SK-N-SH (cell line): ENCODE data around the gene ASB5. TPM values are rescaled to one million over a fixed set of nuclear protein-coding genes. Genes with fewer than 3 reads are reported as not detected.

Source experiments
- CTCF ChIA-PET: fragments of 300-600, 350-600 bp; formaldehyde crosslinking; extraction: SDS; loops from one replicate; lab custom pipeline; 2021; lab: Yijun Ruan, JAX
- POLR2A ChIA-PET: fragments of 350-600 bp; sonication (Branson Sonifier 250); formaldehyde crosslinking; extraction: SDS; loops from one replicate; lab custom pipeline; 2020; ENCODE audit warnings: antibody characterized with exemption, inconsistent platforms; lab: Yijun Ruan, JAX
- DNase-seq: peaks from one replicate; pipeline ENCODE4 v3.0.0; 2012
- H2AFZ ChIP-seq: fragments of 200-600 bp; sonication (generic); 2 replicates; pipeline ENCODE4 v1.8.1; 2016; ENCODE audit warnings: antibody characterized with exemption, mild to moderate bottlenecking, low read depth
- H3F3A ChIP-seq: fragments of 200-600 bp; sonication (generic); replicated peaks from 2 replicates; pipeline ENCODE3; 2016; ENCODE audit warnings: antibody characterized with exemption, mild to moderate bottlenecking; ENCODE audit not compliant: insufficient read depth
- H3K27ac ChIP-seq, 2 experiments: fragments of 200-500 bp in 1 of 2; fragments of 200-600 bp in 1 of 2; sonication (Bioruptor generic) in 1 of 2; sonication (generic), shearing (Covaris generic) in 1 of 2; 2 replicates each; pipeline versions ENCODE4 v1.5.1 to v1.6.1; 2014 to 2016; ENCODE audit warnings: low read depth in 2 of 2, inconsistent platforms in 1 of 2, low read length in 1 of 2, mild to moderate bottlenecking in 1 of 2, mixed read lengths in 1 of 2
- H3K27me3 ChIP-seq: fragments of 200-600 bp; sonication (generic), shearing (Covaris generic); 2 replicates; pipeline ENCODE4 v1.6.1; 2016; ENCODE audit warnings: mixed run types; ENCODE audit not compliant: insufficient read depth
- H3K36me3 ChIP-seq, 2 experiments: fragments of 200-500 bp in 1 of 2; fragments of 200-600 bp in 1 of 2; sonication (Bioruptor generic) in 1 of 2; sonication (generic) in 1 of 2; replicated peaks in 1 of 2; 2 replicates each; pipeline versions ENCODE3 to v1.5.1; 2014 to 2016; ENCODE audit warnings: low read length in 1 of 2, mild to moderate bottlenecking in 1 of 2; ENCODE audit not compliant: insufficient read depth in 2 of 2, control insufficient read depth in 1 of 2
- H3K4me1 ChIP-seq, 2 experiments: fragments of 200-500 bp in 1 of 2; fragments of 200-600 bp in 1 of 2; sonication (Bioruptor generic) in 1 of 2; sonication (generic), shearing (Covaris generic) in 1 of 2; 2 replicates each; pipeline versions ENCODE4 v1.5.1 to v1.6.1; 2014 to 2016; ENCODE audit warnings: low read depth in 1 of 2, low read length in 1 of 2, mixed run types in 1 of 2; ENCODE audit not compliant: insufficient read depth in 2 of 2, control insufficient read depth in 1 of 2
- H3K4me2 ChIP-seq: fragments of 200-600 bp; sonication (generic), shearing (Covaris generic); 2 replicates; pipeline ENCODE4 v1.6.1; 2017; ENCODE audit warnings: mixed run types
- H3K4me3 ChIP-seq, 2 experiments: fragments of 200-500 bp in 1 of 2; fragments of 200-600 bp in 1 of 2; sonication (Bioruptor generic) in 1 of 2; sonication (generic), shearing (Covaris generic) in 1 of 2; 2 replicates each; pipeline versions ENCODE4 v1.5.1 to v1.8.1; 2014 to 2016; ENCODE audit warnings: low read depth in 2 of 2, inconsistent platforms in 1 of 2, low read length in 1 of 2, mild to moderate bottlenecking in 1 of 2, mixed read lengths in 1 of 2, moderate library complexity in 1 of 2
- H3K79me2 ChIP-seq: fragments of 200-600 bp; sonication (generic); 2 replicates; pipeline ENCODE4 v1.8.1; 2017; ENCODE audit warnings: mild to moderate bottlenecking; ENCODE audit not compliant: insufficient read depth
- H3K9ac ChIP-seq: fragments of 200-600 bp; sonication (generic); 2 replicates; pipeline ENCODE4 v1.6.1; 2017; ENCODE audit warnings: mixed run types
- H3K9me2 ChIP-seq: fragments of 200-600 bp; sonication (generic); 2 replicates; pipeline ENCODE4 v1.6.1; 2017; ENCODE audit warnings: mixed run types
- H3K9me3 ChIP-seq: fragments of 200-600 bp; sonication (generic); 2 replicates; pipeline ENCODE4 v1.6.1; 2017; ENCODE audit warnings: mixed run types, mild to moderate bottlenecking, moderate library complexity
- H4K20me1 ChIP-seq: fragments of 200-600 bp; sonication (generic); 2 replicates; pipeline ENCODE4 v1.6.1; 2017; ENCODE audit warnings: mild to moderate bottlenecking, mixed run types; ENCODE audit not compliant: insufficient read depth
- CHD2 ChIP-seq: fragments of 150-350 bp; IDR thresholded peaks from 2 replicates; pipeline ENCODE4 v1.6.1; 2018; ENCODE audit warnings: low read length; ENCODE audit not compliant: partially characterized antibody
- ELF1 ChIP-seq: IDR thresholded peaks from 2 replicates; pipeline ENCODE4 v1.4.0; 2012
- EP300 ChIP-seq, 2 experiments: IDR thresholded peaks; 2 replicates each; pipeline versions ENCODE4 v1.4.0 to v1.6.1; 2012; ENCODE audit warnings: borderline replicate concordance in 1 of 2, low read depth in 1 of 2, low read length in 1 of 2
- EZH2phosphoT487 ChIP-seq: fragments of 200-600 bp; sonication (generic); IDR thresholded peaks from 2 replicates; pipeline ENCODE4 v1.6.1; 2017; ENCODE audit warnings: low read depth, mixed run types, mild to moderate bottlenecking, antibody characterized with exemption, moderate library complexity, borderline replicate concordance
- FOSL2 ChIP-seq: IDR thresholded peaks from 2 replicates; pipeline ENCODE4 v1.4.0; 2012; ENCODE audit warnings: low read depth, mild to moderate bottlenecking, moderate library complexity, borderline replicate concordance
- FOXJ3 ChIP-seq: sonication (generic); formaldehyde crosslinking; IDR thresholded peaks from 2 replicates; pipeline ENCODE4 v1.5.1; 2020; ENCODE audit warnings: mild to moderate bottlenecking, missing genetic modification reagents
- FOXM1 ChIP-seq: IDR thresholded peaks from 2 replicates; pipeline ENCODE4 v1.4.0; 2012; ENCODE audit warnings: low read depth, mild to moderate bottlenecking
- GABPA ChIP-seq: IDR thresholded peaks from 2 replicates; pipeline ENCODE4 v1.4.0; 2012; ENCODE audit warnings: low read depth, mild to moderate bottlenecking
- GATA2 ChIP-seq: sonication (generic); formaldehyde crosslinking; IDR thresholded peaks from 2 replicates; pipeline ENCODE4 v1.5.0; 2020; ENCODE audit warnings: mild to moderate bottlenecking, missing genetic modification reagents
- JUND ChIP-seq: IDR thresholded peaks from 2 replicates; pipeline ENCODE4 v1.4.0; 2012
- MAX ChIP-seq: IDR thresholded peaks from 2 replicates; pipeline ENCODE4 v1.4.0; 2012; ENCODE audit warnings: low read depth
- NFIC ChIP-seq: IDR thresholded peaks from 2 replicates; pipeline ENCODE4 v1.4.0; 2012; ENCODE audit warnings: borderline replicate concordance
- PBX3 ChIP-seq: IDR thresholded peaks from 2 replicates; pipeline ENCODE4; 2012
- POLR2AphosphoS5 ChIP-seq: IDR thresholded peaks from 2 replicates; pipeline ENCODE4 v1.6.1; 2012; ENCODE audit warnings: low read depth, low read length
- RAD21 ChIP-seq: IDR thresholded peaks from 2 replicates; pipeline ENCODE4 v1.6.1; 2012; ENCODE audit warnings: mild to moderate bottlenecking, low read length
- REST ChIP-seq: IDR thresholded peaks from 2 replicates; pipeline ENCODE4 v1.6.1; 2012; ENCODE audit warnings: mild to moderate bottlenecking, low read depth, low read length, moderate library complexity
- RFX5 ChIP-seq: IDR thresholded peaks from 2 replicates; pipeline ENCODE4 v1.6.1; 2012; ENCODE audit warnings: mild to moderate bottlenecking, improper control_type of control experiment, low read length
- RXRA ChIP-seq: IDR thresholded peaks from 2 replicates; pipeline ENCODE4 v1.4.0; 2012; ENCODE audit warnings: low read depth, mild to moderate bottlenecking, borderline replicate concordance
- SIN3A ChIP-seq: IDR thresholded peaks from 2 replicates; pipeline ENCODE4 v1.6.1; 2012; ENCODE audit warnings: low read depth, mild to moderate bottlenecking, low read length, moderate library complexity, borderline replicate concordance
- SMC3 ChIP-seq: IDR thresholded peaks from 2 replicates; pipeline ENCODE4 v1.6.1; 2012; ENCODE audit warnings: low read depth, low read length, improper control_type of control experiment
- TAF1 ChIP-seq: IDR thresholded peaks from 2 replicates; pipeline ENCODE4 v1.6.1; 2012; ENCODE audit warnings: low read depth, mild to moderate bottlenecking, low read length, moderate library complexity, borderline replicate concordance
- TCF12 ChIP-seq: IDR thresholded peaks from 2 replicates; pipeline ENCODE4 v1.4.0; 2012
- USF2 ChIP-seq: fragments of 150-350 bp; IDR thresholded peaks from 2 replicates; pipeline ENCODE4 v1.6.1; 2017; ENCODE audit warnings: antibody characterized with exemption, low read length, low read depth, borderline replicate concordance
- YY1 ChIP-seq: IDR thresholded peaks from 2 replicates; pipeline ENCODE4 v1.4.0; 2012; ENCODE audit warnings: low read depth, mild to moderate bottlenecking
- ZBTB33 ChIP-seq: IDR thresholded peaks from 2 replicates; pipeline ENCODE4 v1.4.0; 2012; ENCODE audit warnings: low read depth, borderline replicate concordance
- WGBS: methylation state at CpG from one replicate; pipeline ENCODE4 v1.1.6; 2017; ENCODE audit warnings: low lambda C conversion rate; 5-methylcytosine and 5-hydroxymethylcytosine counted together
- polyA plus RNA-seq, 3 experiments: library from polyadenylated mRNA; depleted of rRNA; stranded (reverse); fragments of >200 nt; gene quantifications; 2 replicates each; pipeline ENCODE4 v1.2.3, GENCODE V29; 2012

Gene ASB5
- polyA plus RNA-seq, 1 of the 3 experiments (the other 2 are of a cell fraction), result 0.13 TPM

- ChIA-PET CTCF (no interaction called here), POLR2A (no interaction called here)
- Histone ChIP-seq H3K9ac (no peak overlapping the region), H3F3A (peaks cover 20% of the 10 kb centered on the region), H3K9me3 (no peaks in the 10 kb centered on the region), H3K9me2 (no peaks in the 10 kb centered on the region), H2AFZ (peak overlapping the region; percentile 57; the same call in 1 of the 2 replicates), H3K4me1 (peaks cover 0 to 18% of the 10 kb centered on the region in 2 experiments; a peak in 3 of 4 replicates), H3K27ac (peak overlapping the region in 1 of 2 experiments; percentile 35; a peak in 2 of 4 replicates), H3K4me2 (peak overlapping the region; percentile 45), H3K36me3 (no peaks in the 10 kb centered on the region), H4K20me1 (no peaks in the 10 kb centered on the region), H3K4me3 (no peak overlapping the region), H3K27me3 (no peaks in the 10 kb centered on the region), H3K79me2 (no peaks in the 10 kb centered on the region)
- WGBS, result 20% methylated on average over 1 of the region's 1 CpG
- no peak for DNase-seq
- TF ChIP-seq GATA2 (CRISPR knock-in tag), result no peak
- TF ChIP-seq SIN3A, result no peak
- no peak for TF ChIP-seq RAD21
- no peak for TF ChIP-seq RXRA
- TF ChIP-seq POLR2AphosphoS5, result no peak
- TF ChIP-seq RFX5, result no peak
- TF ChIP-seq YY1, result no peak
- no peak for TF ChIP-seq FOXM1
- TF ChIP-seq USF2, result no peak
- TF ChIP-seq FOXJ3 (CRISPR knock-in tag), result no peak
- peak; percentile 62 for TF ChIP-seq PBX3
- TF ChIP-seq NFIC, result peak; percentile 40; the same call in 1 of the 2 replicates
- no peak for TF ChIP-seq SMC3
- peak; percentile 35 for TF ChIP-seq JUND
- peak; percentile 68 for TF ChIP-seq TCF12
- no peak for TF ChIP-seq ZBTB33
- TF ChIP-seq ELF1, result no peak
- TF ChIP-seq EP300 (IDR thresholded peaks at IDR 0.05; ENCODE audit: borderline replicate concordance in 1 of 2, low read depth in 1 of 2, low read length in 1 of 2), result 0 out of 4 replicates have a peak, but pooled peaks of 1 of the 2 experiments have one; percentile 29
- TF ChIP-seq REST, result no peak
- TF ChIP-seq EZH2phosphoT487, result no peak
- TF ChIP-seq TAF1, result no peak
- 0 out of 2 replicates have a peak, but pooled peaks have one; percentile 17 for TF ChIP-seq FOSL2
- no peak for TF ChIP-seq MAX
- TF ChIP-seq GABPA, result no peak
- no peak for TF ChIP-seq CHD2
These were observed 12.1 kb downstream of the ASB5 start for GRCh38 chr4:176256921-176257320.
